CD4-positive, alpha-beta T cell (primary cell): ENCODE data around the gene LAMTOR2. TPM values are rescaled to one million over a fixed set of nuclear protein-coding genes. Genes with fewer than 3 reads are reported as not detected.

Source experiments
- ATAC-seq: fragments of 200-7000 bp; cut with Tn5 transposase; one replicate; pipeline ENCODE4 v1.10.0; 2022; ENCODE audit warnings: mild to moderate bottlenecking; ENCODE audit not compliant: poor library complexity
- CTCF ChIA-PET: fragments of 350-600 bp; sonication (Branson Sonifier 250); formaldehyde crosslinking; loops from one replicate; lab custom pipeline; 2021; ENCODE audit warnings: antibody characterized with exemption, inconsistent platforms; lab: Charles Lee
- POLR2A ChIA-PET: fragments of 350-600 bp; sonication (Branson Sonifier 250); formaldehyde crosslinking; loops from one replicate; lab custom pipeline; 2021; ENCODE audit warnings: antibody characterized with exemption, inconsistent platforms; lab: Charles Lee
- DNase-seq, 14 experiments: peaks; one replicate each; pipeline ENCODE4 v3.0.0-alpha.2; 2013 to 2020; ENCODE audit warnings: mixed read lengths in 2 of 14
- H3K27ac ChIP-seq, 2 donors: one replicate each; pipeline versions ENCODE4 v1.5.1 to v1.7.0; 2013; ENCODE audit warnings: low read length in 2 of 2, low read depth in 1 of 2, mild to moderate bottlenecking in 1 of 2
- H3K27me3 ChIP-seq, 2 experiments: 1 replicate in 1 of 2; 2 replicates in 1 of 2; pipeline versions ENCODE4 v1.6.1 to v1.7.0; 2013; ENCODE audit warnings: low read length in 2 of 2, control low read depth in 1 of 2, mild to moderate bottlenecking in 1 of 2, moderate library complexity in 1 of 2; ENCODE audit not compliant: insufficient read depth in 2 of 2, control insufficient read depth in 1 of 2
- H3K36me3 ChIP-seq: one replicate; pipeline ENCODE4 v1.6.1; 2013; ENCODE audit warnings: low read length, control low read depth; ENCODE audit not compliant: insufficient read depth
- H3K4me1 ChIP-seq: one replicate; pipeline ENCODE4 v1.6.1; 2013; ENCODE audit warnings: low read length, control low read depth; ENCODE audit not compliant: insufficient read depth
- H3K4me3 ChIP-seq: one replicate; pipeline ENCODE4 v1.5.1; 2013; ENCODE audit warnings: mild to moderate bottlenecking, low read length, moderate library complexity
- H3K9me3 ChIP-seq, 2 experiments: 1 replicate in 1 of 2; 2 replicates in 1 of 2; pipeline versions ENCODE4 v1.6.1 to v1.7.0; 2013; ENCODE audit warnings: low read length in 2 of 2, mild to moderate bottlenecking in 2 of 2, control low read depth in 1 of 2, moderate library complexity in 1 of 2; ENCODE audit not compliant: control insufficient read depth in 1 of 2, insufficient read depth in 1 of 2
- H3K27ac Mint-ChIP-seq: one replicate; pipeline ENCODE4 v1.8.0; 2020; ENCODE audit warnings: mixed read lengths
- H3K27me3 Mint-ChIP-seq: one replicate; pipeline ENCODE4 v1.8.0; 2021; ENCODE audit warnings: mixed read lengths
- H3K36me3 Mint-ChIP-seq: one replicate; pipeline ENCODE4 v1.8.0; 2021; ENCODE audit warnings: low read depth, mixed read lengths
- H3K4me1 Mint-ChIP-seq: one replicate; pipeline ENCODE4 v1.8.0; 2021; ENCODE audit warnings: low read depth, mixed read lengths
- H3K4me3 Mint-ChIP-seq: one replicate; pipeline ENCODE4 v1.8.0; 2020; ENCODE audit warnings: mild to moderate bottlenecking, mixed read lengths
- H3K9me3 Mint-ChIP-seq: one replicate; pipeline ENCODE4 v1.8.0; 2020; ENCODE audit warnings: mixed read lengths
- intact Hi-C, 2 experiments: fragments of 100-400 bp; cut with DNase I in 1 of 2; cut with micrococcal nuclease in 1 of 2; formaldehyde crosslinking; loops; one replicate each; pipeline versions ENCODE4 v1.15.1 to v1.9.0; 2023 to 2025; cut with DNase I, micrococcal nuclease
- total RNA-seq, 174 experiments: library from RNA in 2 of 174; stranded (reverse) in 2 of 174; gene quantifications; one replicate each; pipeline ENCODE4 v1.2.3 and lab custom pipeline; 2021 to 2026
- TF ChIP-seq, protein P1 (sequence below): fragments of 200-600 bp; IDR thresholded peaks from one replicate; pipeline ENCODE4 v1.8.0; 2022; ENCODE audit warnings: antibody characterized with exemption, mild to moderate bottlenecking

LAMTOR2 gene
- total RNA-seq, 2 experiments from 2014 or later = 7.0 to 8.7 TPM

DNA sequence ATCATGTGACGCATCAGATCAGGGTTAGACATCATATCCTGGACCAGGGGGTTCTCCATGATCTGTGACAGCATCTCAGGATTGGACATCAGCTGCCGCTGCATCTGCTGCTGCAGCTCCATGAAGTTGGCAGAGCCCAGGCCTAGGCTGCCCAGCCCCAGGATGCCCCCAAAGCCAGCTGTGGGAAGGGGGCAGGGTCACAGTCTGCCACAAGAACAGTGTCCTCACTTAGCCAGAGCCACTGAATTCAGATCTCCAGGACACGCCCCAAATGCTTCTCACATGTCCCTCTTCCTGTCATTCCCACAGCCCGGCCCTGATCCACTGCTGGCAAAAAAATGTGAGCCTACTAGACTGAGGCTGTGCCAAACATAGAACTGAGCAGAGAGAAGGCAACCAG, 4.2 kb upstream of the LAMTOR2 start:
- H3K4me3 ChIP-seq = no peak overlapping the region
- H3K27me3 ChIP-seq = no peaks in the 10 kb centered on the region
- Mint-ChIP-seq H3K36me3 (peaks cover 42% of the 10 kb centered on the region), H3K4me3 (no peak overlapping the region), H3K27me3 (no peaks in the 10 kb centered on the region), H3K9me3 (no peaks in the 10 kb centered on the region), H3K4me1 (peaks cover 29% of the 10 kb centered on the region), H3K27ac (no peak overlapping the region)
- ATAC-seq (no peak), DNase-seq (no peak)
- H3K9me3 ChIP-seq = peaks cover 0 to 6% of the 10 kb centered on the region in 2 experiments
- ChIA-PET CTCF (no interaction called here), POLR2A (no interaction called here)
- peaks cover 24% of the 10 kb centered on the region for H3K36me3 ChIP-seq
- TF ChIP-seq, protein P1, sequence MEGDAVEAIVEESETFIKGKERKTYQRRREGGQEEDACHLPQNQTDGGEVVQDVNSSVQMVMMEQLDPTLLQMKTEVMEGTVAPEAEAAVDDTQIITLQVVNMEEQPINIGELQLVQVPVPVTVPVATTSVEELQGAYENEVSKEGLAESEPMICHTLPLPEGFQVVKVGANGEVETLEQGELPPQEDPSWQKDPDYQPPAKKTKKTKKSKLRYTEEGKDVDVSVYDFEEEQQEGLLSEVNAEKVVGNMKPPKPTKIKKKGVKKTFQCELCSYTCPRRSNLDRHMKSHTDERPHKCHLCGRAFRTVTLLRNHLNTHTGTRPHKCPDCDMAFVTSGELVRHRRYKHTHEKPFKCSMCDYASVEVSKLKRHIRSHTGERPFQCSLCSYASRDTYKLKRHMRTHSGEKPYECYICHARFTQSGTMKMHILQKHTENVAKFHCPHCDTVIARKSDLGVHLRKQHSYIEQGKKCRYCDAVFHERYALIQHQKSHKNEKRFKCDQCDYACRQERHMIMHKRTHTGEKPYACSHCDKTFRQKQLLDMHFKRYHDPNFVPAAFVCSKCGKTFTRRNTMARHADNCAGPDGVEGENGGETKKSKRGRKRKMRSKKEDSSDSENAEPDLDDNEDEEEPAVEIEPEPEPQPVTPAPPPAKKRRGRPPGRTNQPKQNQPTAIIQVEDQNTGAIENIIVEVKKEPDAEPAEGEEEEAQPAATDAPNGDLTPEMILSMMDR = no peak
- intact Hi-C loops = loop anchor here (5.0 to 10.0 kb wide), 5 partner anchors 118 to 776 kb away; partner anchors contain the start of genes CLK2 (in 1 of the 2), GON4L (in 1 of the 2), HCN3 (in 1 of the 2) and KHDC4 (in 1 of the 2)
- no peak overlapping the region for H3K27ac ChIP-seq
- H3K4me1 ChIP-seq = peaks cover 29% of the 10 kb centered on the region

GRCh38 chr1:156051011-156051725, 3.4 kb upstream of the LAMTOR2 start:
- CTCF ChIA-PET = interaction anchor here (0.6 kb wide), 1 partner anchor 253 kb away, joined by 3 read pairs; no protein-coding TSS in a partner anchor
- TF ChIP-seq, protein P1 = no peak
- Histone ChIP-seq H3K4me3 (no peak overlapping the region), H3K27me3 (no peaks in the 10 kb centered on the region), H3K9me3 (peaks cover 0 to 6% of the 10 kb centered on the region in 2 experiments), H3K4me1 (peaks cover 31% of the 10 kb centered on the region), H3K27ac (no peak overlapping the region), H3K36me3 (peaks cover 24% of the 10 kb centered on the region)
- H3K4me3 Mint-ChIP-seq = peak overlapping the region; percentile 52
- no peaks in the 10 kb centered on the region for H3K9me3 Mint-ChIP-seq
- H3K27ac Mint-ChIP-seq = no peak overlapping the region
- DNase-seq (no peak), ATAC-seq (no peak)
- no peaks in the 10 kb centered on the region for H3K27me3 Mint-ChIP-seq
- peaks cover 35% of the 10 kb centered on the region for H3K4me1 Mint-ChIP-seq
- intact Hi-C loops = loop anchor here (5.0 to 10.0 kb wide), 5 partner anchors 119 to 776 kb away; partner anchors contain the start of genes CLK2 (in 1 of the 2), GON4L (in 1 of the 2), HCN3 (in 1 of the 2) and KHDC4 (in 1 of the 2)
- peaks cover 40% of the 10 kb centered on the region for H3K36me3 Mint-ChIP-seq
- POLR2A ChIA-PET = interaction anchor here (0.7 kb wide), 1 partner anchor 231 kb away, joined by 3 read pairs; the partner anchor contains the start of gene SMG5

DNA sequence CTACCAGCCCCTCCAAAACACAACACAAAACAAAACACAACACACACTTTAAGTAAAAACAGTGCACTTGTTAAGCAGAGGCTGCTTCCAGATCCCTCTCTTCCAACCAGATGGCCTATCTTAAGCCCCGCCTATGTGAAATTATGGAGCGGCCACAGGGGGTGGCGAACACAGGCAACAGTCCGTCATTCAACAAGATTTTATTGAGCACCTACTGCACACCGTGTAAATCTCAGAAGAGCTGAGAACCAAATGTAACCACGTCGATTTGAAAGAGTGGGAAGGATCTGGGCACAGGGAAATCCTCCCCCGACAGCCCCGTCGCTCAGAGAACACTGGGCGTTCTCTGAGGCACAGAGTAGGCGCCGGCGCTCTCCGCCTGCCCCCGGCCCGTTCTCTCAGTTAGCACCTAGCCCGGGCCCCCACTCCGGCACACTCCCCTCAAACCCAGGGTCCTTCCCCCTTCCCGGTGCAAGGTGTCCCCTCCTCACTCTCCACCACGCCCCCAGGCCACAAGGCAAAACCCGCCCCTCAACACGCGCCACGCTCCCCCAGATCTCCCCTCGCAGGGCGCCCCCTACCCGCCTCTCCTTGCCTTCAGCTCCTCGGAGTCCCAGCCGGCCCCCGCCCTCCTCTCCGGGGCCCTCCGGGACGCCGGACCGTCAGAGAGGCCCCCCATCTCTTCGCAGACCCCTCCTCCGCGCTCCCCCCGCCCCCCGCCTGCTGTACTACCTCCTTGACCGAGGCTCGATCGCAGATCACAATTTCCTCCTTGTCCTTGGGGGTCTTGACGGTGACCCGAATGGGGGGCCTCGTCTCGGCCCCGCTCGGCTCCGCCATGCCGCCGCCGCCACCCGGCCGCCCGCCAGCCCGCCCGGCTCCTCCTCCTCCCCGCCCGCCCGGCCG, 1.5 kb upstream of the LAMTOR2 start:
- peaks cover 0 to 6% of the 10 kb centered on the region in 2 experiments for H3K9me3 ChIP-seq
- TF ChIP-seq, protein P1 = peak; percentile 28
- Mint-ChIP-seq H3K27me3 (no peaks in the 10 kb centered on the region), H3K9me3 (no peaks in the 10 kb centered on the region), H3K27ac (peak overlapping the region; percentile 82), H3K4me3 (peak overlapping the region; percentile 95), H3K4me1 (peaks cover 40% of the 10 kb centered on the region), H3K36me3 (peaks cover 38% of the 10 kb centered on the region)
- peak overlapping the region; percentile 91 for H3K4me3 ChIP-seq
- POLR2A ChIA-PET = interaction anchor here (0.5 to 1.3 kb wide), 3 partner anchors 119 to 230 kb away, joined by 3 to 4 read pairs (median 4); partner anchors contain the start of genes KHDC4, PMF1 and SMG5
- CTCF ChIA-PET = interaction anchor here (0.6 to 2.2 kb wide), 12 partner anchors 12 to 1315 kb away, joined by 3 to 16 read pairs (median 4); partner anchors contain the start of genes KHDC4, SMG5 and SSR2
- peak; percentile 41 for ATAC-seq
- intact Hi-C loops = loop anchor here (1.0 to 10.0 kb wide), 7 partner anchors 31 to 778 kb away; partner anchors contain the start of genes KHDC4 (in 2 of the 2), CLK2 (in 1 of the 2), GON4L (in 1 of the 2) and HCN3 (in 1 of the 2)
- H3K27ac ChIP-seq = peak overlapping the region; percentile 22 to 29
- peaks cover 24% of the 10 kb centered on the region for H3K36me3 ChIP-seq
- peak; percentile 43 to 85 (median 63) for DNase-seq
- no peaks in the 10 kb centered on the region for H3K27me3 ChIP-seq
- peaks cover 34% of the 10 kb centered on the region for H3K4me1 ChIP-seq
